HepG2 (cell line): ENCODE results near the gene MSI2. TPM values are rescaled to one million over a fixed set of nuclear protein-coding genes. Genes with fewer than 3 reads are reported as not detected.
A peak's percentile ranks its signal among the peaks of the same experiment; 100 is the strongest.

Experiments used
- CBX5 ChIP-seq: sonication (generic); formaldehyde crosslinking; IDR thresholded peaks from 2 replicates; pipeline ENCODE4 v1.4.0; 2020; ENCODE audit warnings: missing genetic modification reagents, borderline replicate concordance
- CEBPG ChIP-seq: IDR thresholded peaks from 2 replicates; pipeline ENCODE4 v1.6.1; 2016
- EZH2 ChIP-seq: conservative IDR thresholded peaks from 2 replicates; pipeline ENCODE4 v1.6.1; 2012; ENCODE audit warnings: mild to moderate bottlenecking, low read depth, low read length, moderate library complexity
- GABPA ChIP-seq, 2 experiments: IDR thresholded peaks; 2 replicates each; pipeline ENCODE4 v1.6.1; 2011 to 2016; ENCODE audit warnings: low read depth in 2 of 2, low read length in 1 of 2, missing biosample characterization in 1 of 2, missing genetic modification characterization in 1 of 2
- JDP2 ChIP-seq: sonication (generic); formaldehyde crosslinking; IDR thresholded peaks from 2 replicates; pipeline ENCODE4 v1.8.1; 2022; ENCODE audit warnings: missing genetic modification reagents, borderline replicate concordance
- KLF13 ChIP-seq: sonication (generic); formaldehyde crosslinking; IDR thresholded peaks from 2 replicates; pipeline ENCODE4 v1.4.0; 2020; ENCODE audit warnings: mild to moderate bottlenecking, missing genetic modification reagents
- MXI1 ChIP-seq: IDR thresholded peaks from 3 replicates; pipeline ENCODE4 v1.6.1; 2012; ENCODE audit warnings: low read depth, low read length, inconsistent platforms, borderline replicate concordance
- NFE2L2 ChIP-seq: fragments of 150-350 bp; IDR thresholded peaks from 2 replicates; pipeline ENCODE4 v1.6.1; 2014; ENCODE audit warnings: low read length
- NR3C1 ChIP-seq: sonication (generic); formaldehyde crosslinking; IDR thresholded peaks from 2 replicates; pipeline ENCODE4 v1.4.0; 2020; ENCODE audit warnings: missing genetic modification reagents
- PCBP2 ChIP-seq: fragments of 200-400 bp; formaldehyde crosslinking; optimal IDR thresholded peaks from 2 replicates; pipeline ENCODE3; 2018; ENCODE audit warnings: low read length, low read depth; ENCODE audit not compliant: poor library complexity, severe bottlenecking
- ZFP36L2 ChIP-seq: sonication (generic); formaldehyde crosslinking; IDR thresholded peaks from 2 replicates; pipeline ENCODE4 v1.4.0; 2020; ENCODE audit warnings: missing genetic modification reagents
- ZKSCAN1 ChIP-seq: fragments of 150-350 bp; IDR thresholded peaks from 2 replicates; pipeline ENCODE4 v1.6.1; 2014; ENCODE audit warnings: low read length
- ZNF225 ChIP-seq: sonication (generic); formaldehyde crosslinking; IDR thresholded peaks from 2 replicates; pipeline ENCODE4 v1.4.0; 2020; ENCODE audit warnings: mild to moderate bottlenecking, missing genetic modification reagents
- ZNF235 ChIP-seq: sonication (generic); formaldehyde crosslinking; IDR thresholded peaks from 2 replicates; pipeline ENCODE4 v1.8.1; 2023; ENCODE audit warnings: mild to moderate bottlenecking, missing genetic modification reagents, borderline replicate concordance
- polyA plus RNA-seq, 8 experiments: library from polyadenylated mRNA; depleted of rRNA in 3 of 8; stranded (reverse) in 7 of 8; unstranded in 1 of 8; fragments of >200 nt; fragmentation: Illumina TruSeq in 4 of 8; extraction: Trizol in 4 of 8; gene quantifications; 2 replicates each; pipeline versions ENCODE4 v1.2.1 to v1.2.3, GENCODE V29; 2011 to 2016; ENCODE audit warnings: low read depth in 4 of 8, missing spikeins in 1 of 8, mixed read lengths in 1 of 8; ENCODE audit not compliant: insufficient read depth in 1 of 8
- total RNA-seq, 5 experiments: library from RNA; depleted of rRNA; stranded (reverse); fragments of >200 nt; fragmentation: Illumina TruSeq; extraction: Trizol; gene quantifications; 2 replicates each; pipeline ENCODE4 v1.2.3, GENCODE V29; 2016; ENCODE audit warnings: low read depth in 1 of 5
- TF ChIP-seq, protein P1 (sequence below): sonication (generic); formaldehyde crosslinking; IDR thresholded peaks from 2 replicates; pipeline ENCODE4 v1.8.1; 2023; ENCODE audit warnings: mild to moderate bottlenecking, missing genetic modification reagents
- TF ChIP-seq, protein P2 (sequence below): sonication (generic); formaldehyde crosslinking; conservative IDR thresholded peaks from 2 replicates; pipeline ENCODE4 v1.4.0; 2020; ENCODE audit warnings: missing genetic modification reagents
- TF ChIP-seq, protein P3 (sequence below): IDR thresholded peaks from 2 replicates; pipeline ENCODE4 v1.6.1; 2016; ENCODE audit warnings: low read depth
- TF ChIP-seq, protein P4 (sequence below), 2 experiments: IDR thresholded peaks; 2 replicates each; pipeline ENCODE4 v1.6.1; 2011 to 2012; ENCODE audit warnings: low read length in 2 of 2, borderline replicate concordance in 1 of 2, low read depth in 1 of 2, mild to moderate bottlenecking in 1 of 2, moderate library complexity in 1 of 2
- TF ChIP-seq, protein P5 (sequence below): fragments of 450-650 bp; IDR thresholded peaks from 2 replicates; pipeline ENCODE4 v1.6.1; 2017

MSI2 gene
- total and polyA plus RNA-seq, 2 of the 13 experiments (the other 11 are each of a cell fraction or from before 2014, with no cell fraction given): 77.5 to 78.4 TPM

DNA sequence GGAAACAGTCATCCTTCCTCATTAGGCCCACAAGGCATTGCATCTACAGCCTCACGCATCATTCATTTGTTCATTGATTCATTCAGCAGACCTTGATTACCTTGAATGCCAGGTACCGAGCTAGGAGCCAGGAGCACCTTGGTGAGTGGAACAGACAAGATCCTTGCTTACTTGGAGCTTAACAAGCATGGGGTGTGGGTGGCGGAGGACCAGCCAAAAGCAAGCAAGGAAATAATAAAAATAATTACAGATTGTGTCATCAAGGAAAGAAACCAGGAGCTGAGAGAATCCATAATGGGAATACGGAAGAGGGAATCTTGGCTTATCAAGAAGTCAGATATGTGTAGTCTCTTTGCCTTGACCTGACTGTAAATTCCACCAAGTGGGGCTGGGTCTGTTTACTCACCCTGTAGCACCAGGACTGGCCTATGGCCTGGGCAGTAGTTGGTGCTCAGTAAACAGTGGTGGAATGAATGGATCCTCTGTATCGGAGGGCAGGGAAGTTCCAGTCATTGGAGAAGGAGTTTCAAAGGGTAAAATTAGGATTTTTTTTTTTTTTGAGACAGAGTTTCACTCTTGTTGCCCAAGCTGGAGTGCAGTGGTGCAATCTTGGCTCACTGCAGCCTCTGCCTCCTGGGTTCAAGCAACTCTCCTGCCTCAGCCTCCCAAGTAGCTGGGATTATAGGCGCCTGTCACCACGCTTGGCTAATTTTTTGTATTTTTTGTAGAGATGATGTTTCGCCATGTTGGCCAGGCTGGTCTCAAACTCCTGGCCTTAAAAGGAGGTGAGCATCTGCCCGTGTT is 157.7 kb downstream of the MSI2 start (continued):
- TF ChIP-seq, protein P1, sequence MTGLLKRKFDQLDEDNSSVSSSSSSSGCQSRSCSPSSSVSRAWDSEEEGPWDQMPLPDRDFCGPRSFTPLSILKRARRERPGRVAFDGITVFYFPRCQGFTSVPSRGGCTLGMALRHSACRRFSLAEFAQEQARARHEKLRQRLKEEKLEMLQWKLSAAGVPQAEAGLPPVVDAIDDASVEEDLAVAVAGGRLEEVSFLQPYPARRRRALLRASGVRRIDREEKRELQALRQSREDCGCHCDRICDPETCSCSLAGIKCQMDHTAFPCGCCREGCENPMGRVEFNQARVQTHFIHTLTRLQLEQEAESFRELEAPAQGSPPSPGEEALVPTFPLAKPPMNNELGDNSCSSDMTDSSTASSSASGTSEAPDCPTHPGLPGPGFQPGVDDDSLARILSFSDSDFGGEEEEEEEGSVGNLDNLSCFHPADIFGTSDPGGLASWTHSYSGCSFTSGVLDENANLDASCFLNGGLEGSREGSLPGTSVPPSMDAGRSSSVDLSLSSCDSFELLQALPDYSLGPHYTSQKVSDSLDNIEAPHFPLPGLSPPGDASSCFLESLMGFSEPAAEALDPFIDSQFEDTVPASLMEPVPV: no peak
- TF ChIP-seq JDP2 (CRISPR knock-in tag): no peak
- TF ChIP-seq NFE2L2: no peak
- TF ChIP-seq, protein P2, sequence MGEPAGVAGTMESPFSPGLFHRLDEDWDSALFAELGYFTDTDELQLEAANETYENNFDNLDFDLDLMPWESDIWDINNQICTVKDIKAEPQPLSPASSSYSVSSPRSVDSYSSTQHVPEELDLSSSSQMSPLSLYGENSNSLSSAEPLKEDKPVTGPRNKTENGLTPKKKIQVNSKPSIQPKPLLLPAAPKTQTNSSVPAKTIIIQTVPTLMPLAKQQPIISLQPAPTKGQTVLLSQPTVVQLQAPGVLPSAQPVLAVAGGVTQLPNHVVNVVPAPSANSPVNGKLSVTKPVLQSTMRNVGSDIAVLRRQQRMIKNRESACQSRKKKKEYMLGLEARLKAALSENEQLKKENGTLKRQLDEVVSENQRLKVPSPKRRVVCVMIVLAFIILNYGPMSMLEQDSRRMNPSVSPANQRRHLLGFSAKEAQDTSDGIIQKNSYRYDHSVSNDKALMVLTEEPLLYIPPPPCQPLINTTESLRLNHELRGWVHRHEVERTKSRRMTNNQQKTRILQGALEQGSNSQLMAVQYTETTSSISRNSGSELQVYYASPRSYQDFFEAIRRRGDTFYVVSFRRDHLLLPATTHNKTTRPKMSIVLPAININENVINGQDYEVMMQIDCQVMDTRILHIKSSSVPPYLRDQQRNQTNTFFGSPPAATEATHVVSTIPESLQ: 0 out of 2 replicates have a peak, but pooled peaks have one; percentile 34
- no peak for TF ChIP-seq ZFP36L2 (CRISPR knock-in tag)
- TF ChIP-seq, protein P3, sequence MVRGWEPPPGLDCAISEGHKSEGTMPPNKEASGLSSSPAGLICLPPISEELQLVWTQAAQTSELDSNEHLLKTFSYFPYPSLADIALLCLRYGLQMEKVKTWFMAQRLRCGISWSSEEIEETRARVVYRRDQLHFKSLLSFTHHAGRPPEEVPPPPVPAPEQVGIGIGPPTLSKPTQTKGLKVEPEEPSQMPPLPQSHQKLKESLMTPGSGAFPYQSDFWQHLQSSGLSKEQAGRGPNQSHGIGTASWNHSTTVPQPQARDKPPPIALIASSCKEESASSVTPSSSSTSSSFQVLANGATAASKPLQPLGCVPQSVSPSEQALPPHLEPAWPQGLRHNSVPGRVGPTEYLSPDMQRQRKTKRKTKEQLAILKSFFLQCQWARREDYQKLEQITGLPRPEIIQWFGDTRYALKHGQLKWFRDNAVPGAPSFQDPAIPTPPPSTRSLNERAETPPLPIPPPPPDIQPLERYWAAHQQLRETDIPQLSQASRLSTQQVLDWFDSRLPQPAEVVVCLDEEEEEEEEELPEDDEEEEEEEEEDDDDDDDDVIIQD (CRISPR knock-in tag): peak; percentile 96
- TF ChIP-seq ZKSCAN1: no peak
- TF ChIP-seq ZNF225 (CRISPR knock-in tag): no peak
- TF ChIP-seq MXI1: peak; percentile 38; the same call in 1 of the 3 replicates
- no peak for TF ChIP-seq ZNF235 (CRISPR knock-in tag)
- TF ChIP-seq NR3C1 (CRISPR knock-in tag): no peak
- TF ChIP-seq CEBPG (CRISPR knock-in tag): peak; percentile 89
- TF ChIP-seq CBX5 (CRISPR knock-in tag): peak; percentile 81; the same call in 1 of the 2 replicates
- no peak for TF ChIP-seq PCBP2
- TF ChIP-seq KLF13: no peak
- TF ChIP-seq, protein P4, sequence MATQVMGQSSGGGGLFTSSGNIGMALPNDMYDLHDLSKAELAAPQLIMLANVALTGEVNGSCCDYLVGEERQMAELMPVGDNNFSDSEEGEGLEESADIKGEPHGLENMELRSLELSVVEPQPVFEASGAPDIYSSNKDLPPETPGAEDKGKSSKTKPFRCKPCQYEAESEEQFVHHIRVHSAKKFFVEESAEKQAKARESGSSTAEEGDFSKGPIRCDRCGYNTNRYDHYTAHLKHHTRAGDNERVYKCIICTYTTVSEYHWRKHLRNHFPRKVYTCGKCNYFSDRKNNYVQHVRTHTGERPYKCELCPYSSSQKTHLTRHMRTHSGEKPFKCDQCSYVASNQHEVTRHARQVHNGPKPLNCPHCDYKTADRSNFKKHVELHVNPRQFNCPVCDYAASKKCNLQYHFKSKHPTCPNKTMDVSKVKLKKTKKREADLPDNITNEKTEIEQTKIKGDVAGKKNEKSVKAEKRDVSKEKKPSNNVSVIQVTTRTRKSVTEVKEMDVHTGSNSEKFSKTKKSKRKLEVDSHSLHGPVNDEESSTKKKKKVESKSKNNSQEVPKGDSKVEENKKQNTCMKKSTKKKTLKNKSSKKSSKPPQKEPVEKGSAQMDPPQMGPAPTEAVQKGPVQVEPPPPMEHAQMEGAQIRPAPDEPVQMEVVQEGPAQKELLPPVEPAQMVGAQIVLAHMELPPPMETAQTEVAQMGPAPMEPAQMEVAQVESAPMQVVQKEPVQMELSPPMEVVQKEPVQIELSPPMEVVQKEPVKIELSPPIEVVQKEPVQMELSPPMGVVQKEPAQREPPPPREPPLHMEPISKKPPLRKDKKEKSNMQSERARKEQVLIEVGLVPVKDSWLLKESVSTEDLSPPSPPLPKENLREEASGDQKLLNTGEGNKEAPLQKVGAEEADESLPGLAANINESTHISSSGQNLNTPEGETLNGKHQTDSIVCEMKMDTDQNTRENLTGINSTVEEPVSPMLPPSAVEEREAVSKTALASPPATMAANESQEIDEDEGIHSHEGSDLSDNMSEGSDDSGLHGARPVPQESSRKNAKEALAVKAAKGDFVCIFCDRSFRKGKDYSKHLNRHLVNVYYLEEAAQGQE (IDR thresholded peaks at IDR 0.05; ENCODE audit: borderline replicate concordance in 1 of 2, low read depth in 1 of 2, low read length in 2 of 2): peak in 1 of 2 experiments; percentile 59; a peak in 1 of 4 replicates
- TF ChIP-seq, protein P5, sequence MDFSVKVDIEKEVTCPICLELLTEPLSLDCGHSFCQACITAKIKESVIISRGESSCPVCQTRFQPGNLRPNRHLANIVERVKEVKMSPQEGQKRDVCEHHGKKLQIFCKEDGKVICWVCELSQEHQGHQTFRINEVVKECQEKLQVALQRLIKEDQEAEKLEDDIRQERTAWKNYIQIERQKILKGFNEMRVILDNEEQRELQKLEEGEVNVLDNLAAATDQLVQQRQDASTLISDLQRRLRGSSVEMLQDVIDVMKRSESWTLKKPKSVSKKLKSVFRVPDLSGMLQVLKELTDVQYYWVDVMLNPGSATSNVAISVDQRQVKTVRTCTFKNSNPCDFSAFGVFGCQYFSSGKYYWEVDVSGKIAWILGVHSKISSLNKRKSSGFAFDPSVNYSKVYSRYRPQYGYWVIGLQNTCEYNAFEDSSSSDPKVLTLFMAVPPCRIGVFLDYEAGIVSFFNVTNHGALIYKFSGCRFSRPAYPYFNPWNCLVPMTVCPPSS: no peak
- TF ChIP-seq EZH2: no peak
- TF ChIP-seq GABPA (IDR thresholded peaks at IDR 0.05; ENCODE audit: low read depth, low read length): no peak
- 0 out of 2 replicates have a peak, but pooled peaks have one; percentile 50 for TF ChIP-seq GABPA (CRISPR knock-in tag; IDR thresholded peaks at IDR 0.05; ENCODE audit: low read depth)
